OCI-LY3 (cell line): Measurements from ENCODE around the gene TUBGCP6.

ENCODE experiments used
- H2AFZ ChIP-seq: fragments of 200-600, 300-600 bp; shearing (Covaris generic); 2 replicates; pipeline ENCODE4 v1.6.0; 2014; ENCODE audit warnings: antibody characterized with exemption, low read depth, low read length
- H3K27ac ChIP-seq: fragments of 200-600, 300-600 bp; sonication (generic); 2 replicates; pipeline ENCODE4 v1.5.1; 2014; ENCODE audit warnings: mild to moderate bottlenecking, low read length, moderate library complexity, mixed read lengths
- H3K27me3 ChIP-seq: fragments of 200-600, 300-600 bp; sonication (generic); 2 replicates; pipeline ENCODE4 v1.6.1; 2014; ENCODE audit warnings: low read depth, low read length, mixed read lengths
- H3K36me3 ChIP-seq: fragments of 200-600, 300-600 bp; sonication (generic); replicated peaks from 2 replicates; pipeline ENCODE3; 2014; ENCODE audit warnings: low read depth, low read length, mixed read lengths
- H3K4me1 ChIP-seq: fragments of 300-600, 200-600 bp; sonication (generic); 2 replicates; pipeline ENCODE4 v1.6.1; 2014; ENCODE audit warnings: low read length, mixed read lengths
- H3K4me2 ChIP-seq: fragments of 200-600, 300-600 bp; sonication (generic); 2 replicates; pipeline ENCODE4 v1.6.1; 2014; ENCODE audit warnings: low read length, mixed read lengths
- H3K4me3 ChIP-seq: fragments of 300-600, 200-600 bp; sonication (generic); 2 replicates; pipeline ENCODE4 v1.5.1; 2014; ENCODE audit warnings: antibody characterized with exemption, mild to moderate bottlenecking, low read length, moderate library complexity
- H3K79me2 ChIP-seq: fragments of 300-600, 200-600 bp; shearing (Covaris generic); 2 replicates; pipeline ENCODE4 v1.6.1; 2014; ENCODE audit warnings: mild to moderate bottlenecking, low read length, mixed read lengths
- H3K9ac ChIP-seq: fragments of 300-600, 200-600 bp; shearing (Covaris generic); 2 replicates; pipeline ENCODE4 v1.6.0; 2014; ENCODE audit warnings: mild to moderate bottlenecking, low read length, moderate library complexity
- H3K9me3 ChIP-seq: fragments of 200-600, 300-600 bp; shearing (Covaris generic); 2 replicates; pipeline ENCODE4 v1.6.1; 2014; ENCODE audit warnings: low read length, mixed read lengths; ENCODE audit not compliant: insufficient read depth
- H4K20me1 ChIP-seq: fragments of 200-600, 300-600 bp; sonication (generic); 2 replicates; pipeline ENCODE4 v1.6.1; 2016; ENCODE audit warnings: low read length, mixed read lengths; ENCODE audit not compliant: insufficient read depth
- EZH2phosphoT487 ChIP-seq: fragments of 200-600 bp; shearing (Covaris generic); IDR thresholded peaks from 2 replicates; pipeline ENCODE4 v1.6.1; 2018; ENCODE audit warnings: antibody characterized with exemption, mixed run types, low read depth
- TF ChIP-seq, protein P1 (sequence below): fragments of 200-600, 300-600 bp; sonication (generic); IDR thresholded peaks from 2 replicates; pipeline ENCODE4 v1.5.1; 2014; ENCODE audit warnings: antibody characterized with exemption, low read length, low read depth

Gene TUBGCP6

DNA sequence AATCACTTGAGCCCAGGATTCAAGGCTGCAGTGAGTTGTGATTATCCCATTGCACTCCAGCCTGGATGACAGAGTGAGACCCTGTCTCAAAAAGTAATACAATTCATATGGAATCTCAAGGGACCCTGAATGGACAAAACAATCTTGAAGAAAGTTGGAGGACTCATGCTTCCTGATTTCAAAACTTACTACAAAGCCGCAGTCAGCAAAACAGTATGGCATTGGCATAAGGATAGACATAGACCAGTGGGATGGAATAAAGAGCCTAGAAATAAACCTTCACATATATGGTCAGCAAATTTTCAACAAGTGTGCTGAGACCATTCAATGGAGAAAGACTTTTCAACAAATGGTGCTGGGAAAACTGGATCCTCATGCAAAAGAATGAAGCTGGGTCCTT lies 41.5 kb downstream of the TUBGCP6 start:
- Histone ChIP-seq H3K4me2 (no peak overlapping the region), H3K9ac (no peak overlapping the region), H2AFZ (no peak overlapping the region), H3K79me2 (peaks cover 23% of the 10 kb centered on the region), H4K20me1 (peaks cover 10% of the 10 kb centered on the region; the same call in 1 of the 2 replicates), H3K36me3 (peaks cover 7% of the 10 kb centered on the region), H3K4me1 (peaks cover 12% of the 10 kb centered on the region; the same call in 1 of the 2 replicates), H3K27me3 (no peaks in the 10 kb centered on the region), H3K27ac (no peak overlapping the region), H3K4me3 (no peak overlapping the region), H3K9me3 (no peaks in the 10 kb centered on the region)
- no peak for TF ChIP-seq EZH2phosphoT487
- TF ChIP-seq, protein P1, sequence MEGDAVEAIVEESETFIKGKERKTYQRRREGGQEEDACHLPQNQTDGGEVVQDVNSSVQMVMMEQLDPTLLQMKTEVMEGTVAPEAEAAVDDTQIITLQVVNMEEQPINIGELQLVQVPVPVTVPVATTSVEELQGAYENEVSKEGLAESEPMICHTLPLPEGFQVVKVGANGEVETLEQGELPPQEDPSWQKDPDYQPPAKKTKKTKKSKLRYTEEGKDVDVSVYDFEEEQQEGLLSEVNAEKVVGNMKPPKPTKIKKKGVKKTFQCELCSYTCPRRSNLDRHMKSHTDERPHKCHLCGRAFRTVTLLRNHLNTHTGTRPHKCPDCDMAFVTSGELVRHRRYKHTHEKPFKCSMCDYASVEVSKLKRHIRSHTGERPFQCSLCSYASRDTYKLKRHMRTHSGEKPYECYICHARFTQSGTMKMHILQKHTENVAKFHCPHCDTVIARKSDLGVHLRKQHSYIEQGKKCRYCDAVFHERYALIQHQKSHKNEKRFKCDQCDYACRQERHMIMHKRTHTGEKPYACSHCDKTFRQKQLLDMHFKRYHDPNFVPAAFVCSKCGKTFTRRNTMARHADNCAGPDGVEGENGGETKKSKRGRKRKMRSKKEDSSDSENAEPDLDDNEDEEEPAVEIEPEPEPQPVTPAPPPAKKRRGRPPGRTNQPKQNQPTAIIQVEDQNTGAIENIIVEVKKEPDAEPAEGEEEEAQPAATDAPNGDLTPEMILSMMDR: no peak

DNA sequence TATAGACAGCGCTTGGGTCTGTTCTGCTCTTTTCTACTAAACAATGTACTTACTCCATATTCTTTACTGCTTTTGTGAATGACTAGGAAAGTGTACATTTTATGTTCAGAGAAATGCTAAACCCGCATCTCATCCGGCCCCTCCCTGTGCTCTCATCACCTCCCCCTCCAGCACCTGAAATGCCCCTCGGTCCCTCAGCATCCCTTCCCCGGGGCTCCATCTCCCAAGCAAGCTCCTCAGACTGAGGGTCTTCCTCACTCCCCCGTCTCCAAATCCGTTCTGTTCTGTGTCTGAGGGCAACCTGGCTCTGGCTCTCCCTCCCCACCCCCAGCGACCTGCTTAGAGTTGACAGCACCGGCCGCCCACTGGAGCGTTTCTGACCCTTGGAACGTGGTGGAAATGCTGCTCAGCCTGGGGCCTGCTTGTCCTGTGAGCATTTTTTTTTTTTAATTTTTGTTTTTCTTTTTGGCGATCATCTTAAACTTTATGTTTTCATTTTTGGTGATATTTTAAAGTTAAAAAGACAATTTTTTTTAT lies 42.6 kb downstream of the TUBGCP6 start:
- H3K9me3 ChIP-seq: no peaks in the 10 kb centered on the region
- H3K79me2 ChIP-seq: peaks cover 23% of the 10 kb centered on the region
- H3K27me3 ChIP-seq: no peaks in the 10 kb centered on the region
- no peak overlapping the region for H3K27ac ChIP-seq
- H3K4me2 ChIP-seq: peak overlapping the region; percentile 95
- H3K9ac ChIP-seq: peak overlapping the region; percentile 70
- no peak overlapping the region for H2AFZ ChIP-seq
- peaks cover 7% of the 10 kb centered on the region for H3K36me3 ChIP-seq
- peak overlapping the region; percentile 93 for H3K4me3 ChIP-seq
- no peak for TF ChIP-seq EZH2phosphoT487
- peaks cover 10% of the 10 kb centered on the region; the same call in 1 of the 2 replicates for H4K20me1 ChIP-seq
- peaks cover 12% of the 10 kb centered on the region; the same call in 1 of the 2 replicates for H3K4me1 ChIP-seq

- H3K27ac ChIP-seq: no peak overlapping the region
- peak overlapping the region; percentile 93 for H3K4me3 ChIP-seq
- peaks cover 12% of the 10 kb centered on the region; the same call in 1 of the 2 replicates for H3K4me1 ChIP-seq
- H3K4me2 ChIP-seq: peak overlapping the region; percentile 95
- TF ChIP-seq EZH2phosphoT487: no peak
- TF ChIP-seq, protein P1: no peak
- peak overlapping the region; percentile 70 for H3K9ac ChIP-seq
- H2AFZ ChIP-seq: no peak overlapping the region
- H3K27me3 ChIP-seq: no peaks in the 10 kb centered on the region
- peaks cover 23% of the 10 kb centered on the region for H3K79me2 ChIP-seq
- H3K9me3 ChIP-seq: no peaks in the 10 kb centered on the region
- H3K36me3 ChIP-seq: peaks cover 6% of the 10 kb centered on the region
- H4K20me1 ChIP-seq: peaks cover 10% of the 10 kb centered on the region; the same call in 1 of the 2 replicates
These were observed 43.4 kb downstream of the TUBGCP6 start for GRCh38 chr22:50201191-50202129.

DNA sequence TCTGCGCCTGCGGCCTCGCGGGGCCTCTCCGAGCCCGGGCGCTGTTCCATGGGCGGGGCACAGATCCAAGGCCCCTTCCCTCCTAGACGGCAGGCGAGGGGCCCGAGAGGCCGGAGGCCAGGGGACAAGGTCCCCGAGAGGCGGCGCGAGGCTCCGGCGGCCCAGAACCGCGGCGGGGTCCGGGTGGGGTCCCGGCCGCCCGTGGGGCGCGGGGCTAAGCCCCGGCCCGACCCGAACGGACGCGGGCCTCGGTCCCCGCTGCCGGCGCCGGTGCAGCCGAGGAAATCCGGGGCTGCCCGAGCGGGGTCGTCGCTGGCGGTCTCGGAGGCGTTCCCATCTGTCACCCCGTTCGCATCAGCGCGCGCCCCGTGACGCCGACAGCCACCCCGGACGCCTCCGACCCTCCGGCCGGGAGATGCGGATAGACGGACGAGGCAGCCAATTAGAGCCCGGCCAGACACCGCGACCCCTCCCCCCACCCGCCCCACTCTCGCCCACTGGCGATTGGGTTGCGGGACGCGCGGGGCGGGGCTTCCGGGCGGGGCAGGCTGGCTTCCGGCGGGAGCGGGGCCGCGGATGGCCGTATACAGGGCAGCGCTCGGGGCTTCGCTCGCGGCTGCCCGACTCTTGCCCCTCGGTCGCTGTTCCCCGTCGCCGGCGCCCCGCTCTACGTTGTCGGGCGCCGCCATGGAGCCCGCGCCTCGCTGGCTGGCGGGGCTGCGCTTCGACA lies 44.2 kb downstream of the TUBGCP6 start, which contains the start of gene SELENOO:
TSS of gene SELENOO (plus strand) at position 551 of the 730 bp plus-strand sequence. CDS start at position 577, 26 bp downstream.
- Histone ChIP-seq H3K9me3 (no peaks in the 10 kb centered on the region), H3K36me3 (peaks cover 4% of the 10 kb centered on the region), H3K4me3 (peak within 1 kb of the TSS; percentile 93), H3K9ac (peak within 1 kb of the TSS; percentile 70), H3K4me1 (peaks cover 12% of the 10 kb centered on the region; the same call in 1 of the 2 replicates), H3K27ac (no peak within 1 kb of the TSS), H3K27me3 (no peaks in the 10 kb centered on the region), H3K4me2 (peak within 1 kb of the TSS; percentile 95), H3K79me2 (peaks cover 23% of the 10 kb centered on the region), H2AFZ (no peak within 1 kb of the TSS), H4K20me1 (peaks cover 10% of the 10 kb centered on the region; the same call in 1 of the 2 replicates)
- TF ChIP-seq, protein P1: no peak
- TF ChIP-seq EZH2phosphoT487: no peak
